ENCODE data around the gene GXYLT2.

The GXYLT2 gene

DNA sequence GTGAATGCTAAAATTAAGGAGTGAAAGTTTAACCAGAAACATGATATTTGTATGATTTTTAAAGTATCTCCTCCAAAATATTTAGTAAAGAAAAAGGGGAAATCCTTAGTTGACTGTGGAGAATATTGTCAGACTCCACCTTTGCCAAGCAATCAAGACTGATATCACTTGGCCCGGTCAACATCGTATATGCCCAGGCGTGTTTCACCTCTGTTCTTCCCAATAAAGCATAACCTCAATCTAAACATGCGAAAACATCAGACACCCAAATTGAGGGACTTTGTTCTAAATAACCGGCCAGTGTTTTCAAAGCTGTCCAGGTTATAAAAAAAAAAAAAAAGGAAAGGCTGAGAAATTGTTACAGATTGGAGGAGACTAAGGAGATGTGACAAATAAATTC lies 54.6 kb downstream of the GXYLT2 start:
- no peak overlapping the region for H3K27ac ChIP-seq
- POLR2A ChIA-PET (ENCODE audit: low non-redundant PET) = no interaction called here

GRCh38 chr3:72944696-72945095 lies 56.9 kb downstream of the GXYLT2 start:
- POLR2A ChIA-PET (ENCODE audit: low non-redundant PET) = no interaction called here
- H3K27ac ChIP-seq = no peak overlapping the region
- no peak for TF ChIP-seq CTCF (conservative IDR thresholded peaks at IDR 0.05; ENCODE audit: low read depth)
- no peak for DNase-seq (ENCODE audit: low spot score)
- CTCF ChIA-PET = no interaction called here

More for the DNA sequence above, 54.6 kb downstream of the GXYLT2 start:
- no peak for DNase-seq (ENCODE audit: low spot score)
- TF ChIP-seq CTCF (conservative IDR thresholded peaks at IDR 0.05; ENCODE audit: low read depth) = no peak
- CTCF ChIA-PET = interaction anchor here (1.0 kb wide), 1 partner anchor 114 kb away, joined by 4 read pairs; no protein-coding TSS in a partner anchor

DNA sequence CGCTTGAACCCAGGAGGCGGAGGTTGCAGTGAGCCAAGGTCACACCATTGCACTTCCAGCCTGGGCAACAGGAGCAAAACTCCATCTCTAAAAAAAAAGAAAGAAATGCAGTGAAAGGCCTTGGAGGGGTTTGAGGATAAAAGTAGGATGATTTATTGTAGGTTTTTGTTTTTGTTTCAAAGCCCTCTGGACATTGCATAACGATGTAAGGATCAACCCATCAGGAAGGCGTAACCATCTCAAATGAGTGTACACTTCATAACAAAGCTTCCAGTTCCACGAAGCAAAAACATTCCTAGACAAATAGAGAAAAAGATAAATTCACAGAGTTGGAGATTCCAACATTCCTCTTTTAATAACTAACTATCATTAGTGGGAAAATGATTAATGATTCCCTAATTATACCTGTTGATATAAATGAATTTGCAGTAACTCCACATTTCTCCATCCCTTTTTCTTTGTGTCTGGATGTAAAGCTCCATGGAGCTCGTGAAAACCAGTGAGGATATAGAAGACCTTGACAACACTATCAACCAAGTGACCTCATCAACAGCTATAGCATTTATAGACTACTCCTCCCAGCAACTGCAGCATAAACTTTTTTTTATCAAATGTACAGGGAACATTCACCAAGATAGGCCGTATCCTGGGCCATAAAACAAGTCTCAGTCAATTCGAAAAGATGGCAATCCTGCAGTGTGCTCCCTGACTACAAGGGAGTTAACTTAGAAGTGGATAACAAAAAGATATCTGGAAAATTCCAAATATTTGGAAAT lies 60.1 kb downstream of the GXYLT2 start:
- DNase-seq (ENCODE audit: low spot score) = no peak
- TF ChIP-seq CTCF (conservative IDR thresholded peaks at IDR 0.05; ENCODE audit: low read depth) = no peak
- POLR2A ChIA-PET (ENCODE audit: low non-redundant PET) = no interaction called here
- CTCF ChIA-PET = no interaction called here
- no peak overlapping the region for H3K27ac ChIP-seq

GRCh38 chr3:72949016-72949415 lies 61.2 kb downstream of the GXYLT2 start:
- no peak for DNase-seq (ENCODE audit: low spot score)
- TF ChIP-seq CTCF (conservative IDR thresholded peaks at IDR 0.05; ENCODE audit: low read depth) = no peak
- POLR2A ChIA-PET (ENCODE audit: low non-redundant PET) = no interaction called here
- no peak overlapping the region for H3K27ac ChIP-seq
- CTCF ChIA-PET = interaction anchor here (0.6 kb wide), 1 partner anchor 107 kb away, joined by 3 read pairs; no protein-coding TSS in a partner anchor

DNA sequence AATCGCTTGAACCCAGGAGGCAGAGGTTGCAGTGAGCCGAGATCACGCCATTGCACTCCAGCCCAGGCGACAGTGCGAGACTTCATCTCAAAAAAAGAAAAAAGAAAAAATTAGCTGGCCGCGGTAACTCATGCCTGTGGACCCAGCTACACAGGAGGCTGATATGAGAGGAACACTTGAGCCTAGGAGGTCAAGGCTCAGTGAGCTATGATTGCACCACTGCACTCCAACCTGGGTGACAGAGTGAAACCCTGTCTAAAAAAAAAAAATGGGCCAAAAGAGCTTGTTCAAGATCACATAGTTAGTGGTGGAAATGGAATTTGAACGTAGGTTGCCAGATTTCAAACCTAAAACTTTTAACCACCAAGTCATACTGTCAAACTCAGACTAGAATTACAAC lies 62.5 kb downstream of the GXYLT2 start:
- no peak for DNase-seq (ENCODE audit: low spot score)
- no peak overlapping the region for H3K27ac ChIP-seq
- POLR2A ChIA-PET (ENCODE audit: low non-redundant PET) = no interaction called here

DNA sequence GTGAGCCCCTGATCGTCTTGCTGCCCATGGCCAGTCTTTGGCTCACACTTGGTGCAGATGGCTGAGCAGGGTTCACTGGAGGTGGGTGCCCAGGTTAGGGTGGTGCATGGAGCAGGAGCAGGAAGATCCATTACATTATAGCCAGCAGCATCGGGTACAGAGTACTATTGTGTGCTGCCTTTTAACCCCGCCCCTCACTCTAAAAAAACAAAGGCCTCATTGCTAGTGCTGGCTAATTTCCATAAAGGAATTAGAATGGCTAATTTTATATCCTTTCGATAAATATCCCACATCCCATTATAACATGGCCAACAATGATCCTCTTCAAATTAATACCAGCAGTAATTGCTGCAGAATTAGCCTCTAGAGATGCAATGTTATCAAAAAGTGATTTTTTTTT lies 63.0 kb downstream of the GXYLT2 start:
- no peak for TF ChIP-seq CTCF (conservative IDR thresholded peaks at IDR 0.05; ENCODE audit: low read depth)
- no peak for DNase-seq (ENCODE audit: low spot score)
- ChIA-PET CTCF (interaction anchor here (1.0 kb wide), 1 partner anchor 12 kb away, joined by 3 read pairs; no protein-coding TSS in a partner anchor), POLR2A (ENCODE audit: low non-redundant PET) (no interaction called here)
- H3K27ac ChIP-seq = no peak overlapping the region

More for the DNA sequence above, 62.5 kb downstream of the GXYLT2 start:
- no peak for TF ChIP-seq CTCF (conservative IDR thresholded peaks at IDR 0.05; ENCODE audit: low read depth)
- CTCF ChIA-PET = interaction anchor here (1.0 kb wide), 1 partner anchor 12 kb away, joined by 3 read pairs; no protein-coding TSS in a partner anchor

Measured in RWPE1 (cell line).